A549 (cell line): Measurements from ENCODE around the gene SERPIND1. TPM values are rescaled to one million over a fixed set of nuclear protein-coding genes. Genes with fewer than 3 reads are reported as not detected.

Experiments used
- ATAC-seq, 2 experiments: fragments of 200-7000 bp in 1 of 2; fragments of >200 bp in 1 of 2; cut with Nextera tagmentation in 1 of 2; cut with Tn5 transposase in 1 of 2; 3 replicates each; pipeline versions ENCODE4 v1.8.0 to v1.9.1; 2018 to 2020; ENCODE audit warnings: mild to moderate bottlenecking in 1 of 2, moderate library complexity in 1 of 2
- CTCF ChIA-PET: fragments of 300-600 bp; sonication (Branson Sonifier 250); formaldehyde crosslinking; extraction: SDS; loops from one replicate; lab custom pipeline; 2021; ENCODE audit warnings: antibody characterized with exemption, inconsistent platforms; lab: Yijun Ruan, JAX
- POLR2A ChIA-PET: fragments of 350-600 bp; formaldehyde crosslinking; extraction: SDS; loops from one replicate; lab custom pipeline; 2021; ENCODE audit warnings: antibody characterized with exemption, inconsistent platforms; lab: Yijun Ruan, JAX
- DNase-seq, 2 experiments: peaks; one replicate each; pipeline versions ENCODE4 v3.0.0 to v3.0.0-alpha.2; 2011 to 2016; ENCODE audit warnings: low read depth in 1 of 2, low spot score in 1 of 2
- FAIRE-seq: peaks from 2 replicates; lab custom pipeline; 2011; peaks lifted over from hg19 to GRCh38; lab: Jason Lieb, UNC
- H3K27ac ChIP-seq, 2 experiments: fragments of >200 bp; sonication (Bioruptor Twin); formaldehyde crosslinking; 3 replicates each; pipeline ENCODE4 v1.5.1; 2016 to 2017
- H3K4me1 ChIP-seq: fragments of >200 bp; sonication (Bioruptor Twin); formaldehyde crosslinking; 3 replicates; pipeline ENCODE4 v1.6.1; 2016
- H3K4me2 ChIP-seq: fragments of >200 bp; sonication (Bioruptor Twin); formaldehyde crosslinking; 3 replicates; pipeline ENCODE4 v1.6.1; 2016
- H3K4me3 ChIP-seq: fragments of >200 bp; sonication (Bioruptor Twin); formaldehyde crosslinking; 3 replicates; pipeline ENCODE4 v1.5.1; 2016
- H3K9me3 ChIP-seq: fragments of >200 bp; sonication (Bioruptor Twin); formaldehyde crosslinking; 3 replicates; pipeline ENCODE4 v1.6.1; 2016
- BHLHE40 ChIP-seq: IDR thresholded peaks from 2 replicates; pipeline ENCODE4 v1.6.1; 2012; ENCODE audit warnings: low read depth, low read length, inconsistent platforms
- CHD2 ChIP-seq: fragments of 150-350 bp; IDR thresholded peaks from 2 replicates; pipeline ENCODE4 v1.6.1; 2014; ENCODE audit warnings: low read length; ENCODE audit not compliant: partially characterized antibody
- FOSB ChIP-seq: fragments of 250-450 bp; sonication (Bioruptor Pico); IDR thresholded peaks from 2 replicates; pipeline ENCODE4 v1.5.0; 2020; ENCODE audit warnings: mild to moderate bottlenecking, moderate library complexity
- FOSL2 ChIP-seq, 2 experiments: fragments of 450-650 bp in 1 of 2; fragments of >200 bp in 1 of 2; sonication (Bioruptor Twin) in 1 of 2; formaldehyde crosslinking; IDR thresholded peaks; 2 replicates each; pipeline versions ENCODE4 v1.5.0 to v1.6.1; 2016 to 2020; ENCODE audit warnings: mild to moderate bottlenecking in 1 of 2, moderate library complexity in 1 of 2
- FOXS1 ChIP-seq: fragments of 250-450 bp; sonication (Bioruptor Pico); IDR thresholded peaks from 2 replicates; pipeline ENCODE4 v1.5.0; 2020; ENCODE audit warnings: mild to moderate bottlenecking, moderate library complexity
- GATA3 ChIP-seq: IDR thresholded peaks from 2 replicates; pipeline ENCODE4 v1.6.1; 2012; ENCODE audit warnings: borderline replicate concordance
- HDAC2 ChIP-seq: fragments of 200-600 bp; sonication (generic); IDR thresholded peaks from 2 replicates; pipeline ENCODE4 v1.6.1; 2016
- HEYL ChIP-seq: fragments of 250-450 bp; sonication (Bioruptor Pico); IDR thresholded peaks from 2 replicates; pipeline ENCODE4 v1.8.0; 2021; ENCODE audit warnings: mild to moderate bottlenecking, moderate library complexity
- HOXA7 ChIP-seq: fragments of 250-450 bp; sonication (Bioruptor Pico); IDR thresholded peaks from 2 replicates; pipeline ENCODE4 v1.5.0; 2020; ENCODE audit warnings: mild to moderate bottlenecking, moderate library complexity
- HOXB13 ChIP-seq: fragments of 250-450 bp; sonication (Bioruptor Pico); IDR thresholded peaks from 2 replicates; pipeline ENCODE4 v1.5.0; 2020; ENCODE audit warnings: low read depth, mild to moderate bottlenecking, moderate library complexity
- JUN ChIP-seq, 2 experiments: fragments of >200 bp; sonication (Bioruptor Twin); formaldehyde crosslinking; IDR thresholded peaks; 2 replicates in 1 of 2; 3 replicates in 1 of 2; pipeline ENCODE4 v1.6.1; 2016 to 2017
- KDM5A ChIP-seq: fragments of 200-600 bp; sonication (generic); IDR thresholded peaks from 2 replicates; pipeline ENCODE4 v1.6.1; 2016; ENCODE audit warnings: antibody characterized with exemption, mild to moderate bottlenecking
- MYC ChIP-seq: IDR thresholded peaks from 2 replicates; pipeline ENCODE4 v1.6.1; 2012; ENCODE audit warnings: mild to moderate bottlenecking, inconsistent platforms, low read length, improper control_type of control experiment, borderline replicate concordance
- NFE2L2 ChIP-seq: fragments of 150-350 bp; conservative IDR thresholded peaks from 2 replicates; pipeline ENCODE4 v1.6.1; 2014; ENCODE audit warnings: low read length
- NR3C1 ChIP-seq: fragments of >200 bp; sonication (Bioruptor Twin); formaldehyde crosslinking; IDR thresholded peaks from 3 replicates; pipeline ENCODE4 v1.6.1; 2017
- POLR2A ChIP-seq: IDR thresholded peaks from 2 replicates; pipeline ENCODE4 v1.6.1; 2012; ENCODE audit warnings: mild to moderate bottlenecking, low read length
- POLR2AphosphoS2 ChIP-seq: conservative IDR thresholded peaks from 2 replicates; pipeline ENCODE4 v1.6.1; 2012; ENCODE audit warnings: low read length, improper control_type of control experiment, inconsistent platforms
- RAD21 ChIP-seq, 2 experiments: fragments of >200 bp in 1 of 2; sonication (Bioruptor Twin) in 1 of 2; formaldehyde crosslinking in 1 of 2; IDR thresholded peaks in 1 of 2; conservative IDR thresholded peaks in 1 of 2; 2 replicates in 1 of 2; 3 replicates in 1 of 2; pipeline ENCODE4 v1.6.1; 2012 to 2018; ENCODE audit warnings: inconsistent platforms in 1 of 2
- RCOR1 ChIP-seq: fragments of 150-350 bp; IDR thresholded peaks from 2 replicates; pipeline ENCODE4 v1.6.1; 2014; ENCODE audit warnings: antibody characterized with exemption, low read length, low read depth
- SREBF2 ChIP-seq: fragments of 450-650 bp; IDR thresholded peaks from 2 replicates; pipeline ENCODE4 v1.6.1; 2014; ENCODE audit warnings: mild to moderate bottlenecking, moderate library complexity
- TP53 ChIP-seq: fragments of 250-450 bp; sonication (Bioruptor Pico); IDR thresholded peaks from 2 replicates; pipeline ENCODE4 v1.5.0; 2021; ENCODE audit warnings: mild to moderate bottlenecking, moderate library complexity
- ZC3H11A ChIP-seq: fragments of 450-650 bp; IDR thresholded peaks from 2 replicates; pipeline ENCODE4 v1.6.1; 2014; ENCODE audit warnings: antibody characterized with exemption, mild to moderate bottlenecking
- ZFP36 ChIP-seq: fragments of 450-650 bp; IDR thresholded peaks from 2 replicates; pipeline ENCODE4 v1.6.1; 2014; ENCODE audit warnings: borderline replicate concordance; ENCODE audit not compliant: partially characterized antibody
- ZNF302 ChIP-seq: fragments of 250-450 bp; sonication (Bioruptor Pico); IDR thresholded peaks from 2 replicates; pipeline ENCODE4 v1.9.0; 2021; ENCODE audit warnings: inconsistent platforms, mild to moderate bottlenecking, moderate library complexity
- WGBS: methylation state at CpG from one replicate; pipeline ENCODE4 v1.1.6; 2017; ENCODE audit errors: missing lambda C conversion rate; 5-methylcytosine and 5-hydroxymethylcytosine counted together
- polyA plus RNA-seq, 4 experiments: library from polyadenylated mRNA; depleted of rRNA in 3 of 4; stranded (reverse); fragments of >200 nt; fragmentation: RNase III in 1 of 4; extraction: RNeasy Plus Mini Kit Qiagen cat#74134 plus additional on column Dnase treatment in 1 of 4; gene quantifications; 2 replicates in 3 of 4; 3 replicates in 1 of 4; pipeline ENCODE4 v1.2.3, GENCODE V29; 2011 to 2017
- TF ChIP-seq, protein P1 (sequence below): fragments of >200 bp; sonication (Bioruptor Twin); formaldehyde crosslinking; IDR thresholded peaks from 2 replicates; pipeline ENCODE4 v1.6.1; 2016
- TF ChIP-seq, protein P2 (sequence below): fragments of 450-650 bp; IDR thresholded peaks from 2 replicates; pipeline ENCODE4 v1.6.1; 2014; ENCODE audit warnings: antibody characterized with exemption
- TF ChIP-seq, protein P3 (sequence below): fragments of 250-450 bp; sonication (Bioruptor Pico); IDR thresholded peaks from 2 replicates; pipeline ENCODE4 v1.5.0; 2021; ENCODE audit warnings: mild to moderate bottlenecking, moderate library complexity, borderline replicate concordance
- TF ChIP-seq, protein P4 (sequence below): IDR thresholded peaks from 2 replicates; pipeline ENCODE4 v1.6.1; 2012; ENCODE audit warnings: low read depth, borderline replicate concordance
- TF ChIP-seq, protein P5 (sequence below): fragments of 250-450 bp; sonication (Bioruptor Pico); IDR thresholded peaks from 2 replicates; pipeline ENCODE4 v1.5.0; 2020; ENCODE audit warnings: low read depth, mild to moderate bottlenecking, moderate library complexity

SERPIND1 gene
- polyA plus RNA-seq, 2 of the 4 experiments (the other 2 are of a cell fraction): not detected

DNA sequence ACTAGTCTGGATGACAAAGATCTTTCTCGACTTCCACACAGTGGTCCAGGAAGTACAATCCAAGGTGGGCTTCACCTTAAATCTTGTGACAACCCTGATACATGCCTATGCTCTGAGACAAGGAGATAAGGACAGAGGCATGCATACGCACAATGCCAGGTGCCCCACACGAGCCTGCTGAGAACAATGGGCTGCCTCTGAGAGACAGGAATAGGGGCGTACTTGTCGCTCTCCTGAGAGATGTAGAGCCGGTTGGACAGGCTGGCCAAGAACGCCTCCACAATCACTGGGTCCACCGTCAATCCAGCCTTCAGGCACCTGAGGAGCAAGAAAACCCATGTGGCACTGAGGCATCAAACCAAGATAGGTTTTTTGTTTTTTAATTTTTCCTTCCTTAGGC is 25.5 kb downstream of the SERPIND1 start:
- POLR2A ChIA-PET: no interaction called here
- CTCF ChIA-PET: interaction anchor here (1.7 to 1.8 kb wide), 2 partner anchors 15 kb away, joined by 8 to 9 read pairs; no protein-coding TSS in a partner anchor
- no peak for DNase-seq
- no peak for ATAC-seq
- Histone ChIP-seq H3K27ac (no peak overlapping the region), H3K4me3 (no peak overlapping the region), H3K4me2 (no peak overlapping the region), H3K9me3 (no peaks in the 10 kb centered on the region), H3K4me1 (no peaks in the 10 kb centered on the region)
- 88% methylated on average over 5 of the region's 8 CpGs for WGBS
- FAIRE-seq: no peak
- TF ChIP-seq BHLHE40 (no peak), KDM5A (no peak), HDAC2 (no peak), HEYL (CRISPR knock-in tag) (no peak), FOSL2 (IDR thresholded peaks at IDR 0.05) (no peak), FOSL2 (CRISPR knock-in tag; IDR thresholded peaks at IDR 0.05) (no peak), ZC3H11A (no peak), HOXA7 (CRISPR knock-in tag) (no peak), HOXB13 (CRISPR knock-in tag) (no peak), NR3C1 (no peak), CHD2 (no peak), FOXS1 (no peak), SREBF2 (no peak), JUN (IDR thresholded peaks at IDR 0.05) (no peak), ZFP36 (no peak), RCOR1 (no peak)
- TF ChIP-seq, protein P1, sequence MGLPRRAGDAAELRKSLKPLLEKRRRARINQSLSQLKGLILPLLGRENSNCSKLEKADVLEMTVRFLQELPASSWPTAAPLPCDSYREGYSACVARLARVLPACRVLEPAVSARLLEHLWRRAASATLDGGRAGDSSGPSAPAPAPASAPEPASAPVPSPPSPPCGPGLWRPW: no peak
- TF ChIP-seq, protein P2, sequence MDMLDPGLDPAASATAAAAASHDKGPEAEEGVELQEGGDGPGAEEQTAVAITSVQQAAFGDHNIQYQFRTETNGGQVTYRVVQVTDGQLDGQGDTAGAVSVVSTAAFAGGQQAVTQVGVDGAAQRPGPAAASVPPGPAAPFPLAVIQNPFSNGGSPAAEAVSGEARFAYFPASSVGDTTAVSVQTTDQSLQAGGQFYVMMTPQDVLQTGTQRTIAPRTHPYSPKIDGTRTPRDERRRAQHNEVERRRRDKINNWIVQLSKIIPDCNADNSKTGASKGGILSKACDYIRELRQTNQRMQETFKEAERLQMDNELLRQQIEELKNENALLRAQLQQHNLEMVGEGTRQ: no peak
- TF ChIP-seq, protein P3, sequence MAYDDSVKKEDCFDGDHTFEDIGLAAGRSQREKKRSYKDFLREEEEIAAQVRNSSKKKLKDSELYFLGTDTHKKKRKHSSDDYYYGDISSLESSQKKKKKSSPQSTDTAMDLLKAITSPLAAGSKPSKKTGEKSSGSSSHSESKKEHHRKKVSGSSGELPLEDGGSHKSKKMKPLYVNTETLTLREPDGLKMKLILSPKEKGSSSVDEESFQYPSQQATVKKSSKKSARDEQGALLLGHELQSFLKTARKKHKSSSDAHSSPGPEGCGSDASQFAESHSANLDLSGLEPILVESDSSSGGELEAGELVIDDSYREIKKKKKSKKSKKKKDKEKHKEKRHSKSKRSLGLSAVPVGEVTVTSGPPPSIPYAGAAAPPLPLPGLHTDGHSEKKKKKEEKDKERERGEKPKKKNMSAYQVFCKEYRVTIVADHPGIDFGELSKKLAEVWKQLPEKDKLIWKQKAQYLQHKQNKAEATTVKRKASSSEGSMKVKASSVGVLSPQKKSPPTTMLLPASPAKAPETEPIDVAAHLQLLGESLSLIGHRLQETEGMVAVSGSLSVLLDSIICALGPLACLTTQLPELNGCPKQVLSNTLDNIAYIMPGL (CRISPR knock-in tag): no peak

DNA sequence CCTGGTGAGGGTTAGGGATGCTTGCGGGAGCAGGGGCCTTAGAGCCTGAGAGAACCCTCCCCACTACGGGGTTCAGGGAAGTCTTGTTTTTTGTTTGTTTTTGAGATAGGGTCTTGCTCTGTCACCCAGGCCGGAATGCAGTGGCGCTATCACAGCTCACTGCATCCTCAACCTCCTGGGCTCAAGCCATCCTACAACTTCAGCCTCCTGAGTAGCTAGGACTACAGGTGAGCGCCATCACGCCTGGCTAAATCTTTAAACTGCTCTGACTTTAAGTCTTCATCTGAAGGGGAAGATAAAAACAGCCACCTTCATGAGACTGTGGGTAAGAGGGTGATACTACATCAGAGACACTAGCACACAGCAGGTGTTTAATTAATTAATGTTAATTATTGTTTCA is 28.5 kb downstream of the SERPIND1 start:
- no peak for FAIRE-seq
- TF ChIP-seq, protein P4, sequence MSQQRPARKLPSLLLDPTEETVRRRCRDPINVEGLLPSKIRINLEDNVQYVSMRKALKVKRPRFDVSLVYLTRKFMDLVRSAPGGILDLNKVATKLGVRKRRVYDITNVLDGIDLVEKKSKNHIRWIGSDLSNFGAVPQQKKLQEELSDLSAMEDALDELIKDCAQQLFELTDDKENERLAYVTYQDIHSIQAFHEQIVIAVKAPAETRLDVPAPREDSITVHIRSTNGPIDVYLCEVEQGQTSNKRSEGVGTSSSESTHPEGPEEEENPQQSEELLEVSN: no peak
- TF ChIP-seq HEYL (CRISPR knock-in tag): no peak
- TF ChIP-seq, protein P3 (CRISPR knock-in tag): no peak
- TF ChIP-seq TP53 (CRISPR knock-in tag): no peak
- no peak for TF ChIP-seq GATA3
- TF ChIP-seq ZC3H11A: no peak
- TF ChIP-seq JUN (IDR thresholded peaks at IDR 0.05): no peak
- no peak for TF ChIP-seq RAD21 (conservative IDR thresholded peaks at IDR 0.05 in 1 of 2, IDR thresholded peaks at IDR 0.05 in 1 of 2)
- no peak for TF ChIP-seq POLR2AphosphoS2
- TF ChIP-seq NFE2L2: no peak
- TF ChIP-seq, protein P5, sequence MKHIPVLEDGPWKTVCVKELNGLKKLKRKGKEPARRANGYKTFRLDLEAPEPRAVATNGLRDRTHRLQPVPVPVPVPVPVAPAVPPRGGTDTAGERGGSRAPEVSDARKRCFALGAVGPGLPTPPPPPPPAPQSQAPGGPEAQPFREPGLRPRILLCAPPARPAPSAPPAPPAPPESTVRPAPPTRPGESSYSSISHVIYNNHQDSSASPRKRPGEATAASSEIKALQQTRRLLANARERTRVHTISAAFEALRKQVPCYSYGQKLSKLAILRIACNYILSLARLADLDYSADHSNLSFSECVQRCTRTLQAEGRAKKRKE: no peak
- no peak for TF ChIP-seq FOSB
- TF ChIP-seq MYC: no peak
- no peak for TF ChIP-seq POLR2A
- no peak for TF ChIP-seq HOXA7 (CRISPR knock-in tag)
- TF ChIP-seq FOSL2 (IDR thresholded peaks at IDR 0.05): no peak
- TF ChIP-seq FOSL2 (CRISPR knock-in tag; IDR thresholded peaks at IDR 0.05): no peak
- TF ChIP-seq, protein P1: no peak
- TF ChIP-seq ZNF302 (CRISPR knock-in tag): no peak
- no peak for ATAC-seq
- Histone ChIP-seq H3K9me3 (no peaks in the 10 kb centered on the region), H3K27ac (no peak overlapping the region), H3K4me2 (no peak overlapping the region), H3K4me1 (peaks cover 18% of the 10 kb centered on the region), H3K4me3 (no peak overlapping the region)
- 95% methylated on average over 6 of the region's 6 CpGs for WGBS
- CTCF ChIA-PET: interaction anchor here (1.1 to 2.3 kb wide), 4 partner anchors 51 to 120 kb away, joined by 3 to 9 read pairs (median 6); no protein-coding TSS in a partner anchor
- DNase-seq: no peak
- POLR2A ChIA-PET: no interaction called here
